Ascending aorta (tissue), 2 donors: ENCODE results near the gene SMTN. TPM values are rescaled to one million over a fixed set of nuclear protein-coding genes. Genes with fewer than 3 reads are reported as not detected.

Experiments
- DNase-seq, 2 donors: peaks; one replicate each; pipeline ENCODE4 v3.0.0-alpha.2; 2019; ENCODE audit warnings: low spot score in 2 of 2
- H3K27ac ChIP-seq, 2 donors: fragments of 200-600 bp; sonication (generic); one replicate each; pipeline ENCODE4 v1.5.1; 2016 to 2017; ENCODE audit warnings: mild to moderate bottlenecking in 1 of 2
- H3K27me3 ChIP-seq: fragments of 200-600 bp; sonication (generic); one replicate; pipeline ENCODE4 v1.5.1; 2017
- H3K36me3 ChIP-seq, 2 donors: fragments of 200-600 bp; sonication (generic); one replicate each; pipeline ENCODE4 v1.5.1; 2016
- H3K4me1 ChIP-seq, 2 donors: fragments of 200-600 bp; sonication (generic); one replicate each; pipeline ENCODE4 v1.5.1; 2016 to 2017; ENCODE audit warnings: mild to moderate bottlenecking in 1 of 2
- H3K4me3 ChIP-seq, 2 donors: fragments of 200-600 bp; sonication (generic); one replicate each; pipeline ENCODE4 v1.5.1; 2016 to 2017; ENCODE audit warnings: mild to moderate bottlenecking in 1 of 2
- H3K9me3 ChIP-seq, 2 donors: fragments of 200-600 bp; sonication (generic); one replicate each; pipeline ENCODE4 v1.5.1; 2016
- intact Hi-C: fragments of 100-400 bp; cut with DNase I; formaldehyde crosslinking; loops from one replicate; pipeline ENCODE4 v1.15.1; 2023
- total RNA-seq: library from RNA; depleted of rRNA; stranded (reverse); fragments of >200 nt; gene quantifications from one replicate; pipeline ENCODE4 v1.1.0, GENCODE V29; 2016
- TF ChIP-seq, protein P1 (sequence below), 3 experiments: fragments of 200-600 bp in 2 of 3; fragments of 450-650 bp in 1 of 3; sonication (generic) in 2 of 3; IDR thresholded peaks; one replicate each; pipeline ENCODE4 v1.5.1; 2016 to 2019; ENCODE audit warnings: antibody characterized with exemption in 3 of 3, mild to moderate bottlenecking in 1 of 3, moderate library complexity in 1 of 3

SMTN gene
- total RNA-seq, 1 donor from 2014 or later = 671 TPM

DNA sequence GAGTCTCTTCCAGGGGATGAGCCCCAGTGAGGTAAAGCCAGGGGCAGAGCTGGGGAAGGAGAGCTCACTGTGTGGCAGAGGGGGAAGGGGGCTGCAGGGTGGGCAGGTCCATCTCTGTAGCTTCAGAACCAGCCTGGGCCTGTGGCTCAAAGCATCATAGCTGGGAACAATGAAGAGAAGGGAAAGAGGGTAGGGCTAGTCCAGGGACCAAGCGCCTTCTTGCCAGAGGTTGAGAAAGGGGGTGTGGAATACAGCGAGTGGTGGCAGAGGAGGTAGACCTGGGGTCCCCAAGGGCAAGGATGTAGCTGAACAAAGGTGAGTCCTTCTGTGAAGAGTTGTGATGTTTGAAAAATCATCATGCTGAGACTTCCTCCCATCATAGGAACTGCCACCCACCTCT lies 60.4 kb downstream of the SMTN start:
- intact Hi-C loops = no loop called here
- Histone ChIP-seq H3K4me3 (no peak overlapping the region), H3K9me3 (no peaks in the 10 kb centered on the region), H3K36me3 (no peaks in the 10 kb centered on the region), H3K27me3 (no peaks in the 10 kb centered on the region), H3K4me1 (peaks cover 0 to 11% of the 10 kb centered on the region in 2 donors), H3K27ac (no peak overlapping the region)
- TF ChIP-seq, protein P1, sequence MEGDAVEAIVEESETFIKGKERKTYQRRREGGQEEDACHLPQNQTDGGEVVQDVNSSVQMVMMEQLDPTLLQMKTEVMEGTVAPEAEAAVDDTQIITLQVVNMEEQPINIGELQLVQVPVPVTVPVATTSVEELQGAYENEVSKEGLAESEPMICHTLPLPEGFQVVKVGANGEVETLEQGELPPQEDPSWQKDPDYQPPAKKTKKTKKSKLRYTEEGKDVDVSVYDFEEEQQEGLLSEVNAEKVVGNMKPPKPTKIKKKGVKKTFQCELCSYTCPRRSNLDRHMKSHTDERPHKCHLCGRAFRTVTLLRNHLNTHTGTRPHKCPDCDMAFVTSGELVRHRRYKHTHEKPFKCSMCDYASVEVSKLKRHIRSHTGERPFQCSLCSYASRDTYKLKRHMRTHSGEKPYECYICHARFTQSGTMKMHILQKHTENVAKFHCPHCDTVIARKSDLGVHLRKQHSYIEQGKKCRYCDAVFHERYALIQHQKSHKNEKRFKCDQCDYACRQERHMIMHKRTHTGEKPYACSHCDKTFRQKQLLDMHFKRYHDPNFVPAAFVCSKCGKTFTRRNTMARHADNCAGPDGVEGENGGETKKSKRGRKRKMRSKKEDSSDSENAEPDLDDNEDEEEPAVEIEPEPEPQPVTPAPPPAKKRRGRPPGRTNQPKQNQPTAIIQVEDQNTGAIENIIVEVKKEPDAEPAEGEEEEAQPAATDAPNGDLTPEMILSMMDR (IDR thresholded peaks at IDR 0.05) = no peak
- no peak for DNase-seq

DNA sequence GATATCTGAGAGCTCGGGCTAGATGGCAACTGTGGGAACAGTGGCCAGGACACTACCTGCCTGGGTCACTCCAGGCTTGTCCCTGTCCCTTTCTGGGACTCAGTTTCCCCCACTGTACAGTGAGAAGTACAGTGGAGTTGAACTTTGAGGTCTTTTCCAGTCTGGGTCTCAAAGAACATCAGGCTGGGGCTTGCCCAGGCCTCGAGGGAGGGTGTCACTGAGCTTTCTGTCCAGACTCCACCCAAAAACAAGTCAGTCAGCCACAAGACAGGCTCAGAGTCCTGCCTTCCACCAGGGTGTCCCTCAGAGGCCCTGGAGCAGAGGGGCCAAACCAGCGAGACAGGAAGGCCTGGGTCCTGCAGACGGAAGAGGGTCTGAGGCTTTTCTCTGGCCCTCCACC lies 61.2 kb downstream of the SMTN start:
- Histone ChIP-seq H3K9me3 (no peaks in the 10 kb centered on the region), H3K36me3 (no peaks in the 10 kb centered on the region), H3K27me3 (no peaks in the 10 kb centered on the region), H3K27ac (peak overlapping the region in 1 of 2 donors; percentile 1), H3K4me3 (no peak overlapping the region), H3K4me1 (peaks cover 0 to 11% of the 10 kb centered on the region in 2 donors)
- DNase-seq = no peak
- intact Hi-C loops = no loop called here
- TF ChIP-seq, protein P1 (IDR thresholded peaks at IDR 0.05) = no peak

DNA sequence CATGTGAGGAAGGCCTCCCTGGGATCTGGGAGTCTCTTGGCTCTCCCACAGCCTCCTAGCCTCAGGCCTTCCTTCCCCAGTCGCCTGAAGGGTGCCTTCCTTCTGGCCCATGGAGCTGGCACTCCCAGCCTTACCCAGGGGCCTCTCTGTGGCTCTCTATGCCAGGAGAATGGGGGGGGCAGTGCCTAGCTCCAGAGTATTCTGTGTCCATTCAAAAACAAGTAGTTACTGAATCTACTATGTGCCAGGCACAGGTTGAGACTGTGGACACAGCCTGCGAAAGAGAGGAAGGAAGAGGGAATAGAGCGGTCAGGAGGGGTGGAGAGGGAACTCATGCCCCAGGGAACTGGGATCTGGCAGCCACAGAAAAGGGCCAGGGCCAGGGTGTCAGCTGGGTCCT lies 61.9 kb downstream of the SMTN start:
- Histone ChIP-seq H3K36me3 (no peaks in the 10 kb centered on the region), H3K9me3 (no peaks in the 10 kb centered on the region), H3K27ac (peak overlapping the region in 1 of 2 donors; percentile 1), H3K4me3 (no peak overlapping the region), H3K4me1 (peaks cover 0 to 11% of the 10 kb centered on the region in 2 donors), H3K27me3 (no peaks in the 10 kb centered on the region)
- intact Hi-C loops = no loop called here
- TF ChIP-seq, protein P1 (IDR thresholded peaks at IDR 0.05) = no peak
- DNase-seq = no peak

DNA sequence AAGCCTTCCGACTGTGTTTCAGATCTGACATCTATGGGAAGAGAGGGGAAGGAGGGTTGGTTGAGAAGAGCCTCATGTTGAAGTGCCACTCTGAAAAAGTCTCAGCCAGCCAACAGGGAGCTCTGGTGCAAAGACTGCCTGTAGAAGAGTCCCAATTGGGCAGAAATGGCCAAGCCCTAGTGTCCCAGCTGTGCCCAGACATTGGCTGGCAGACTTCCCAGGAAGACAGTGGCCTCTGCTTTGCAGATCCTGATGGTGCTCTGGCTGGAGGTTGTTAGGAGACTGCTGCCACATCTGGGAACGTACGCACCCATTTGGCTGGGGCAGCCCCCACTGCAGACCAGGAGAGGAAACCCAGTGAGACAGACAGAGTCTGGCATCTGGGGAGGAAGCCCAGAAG lies 62.4 kb downstream of the SMTN start:
- Histone ChIP-seq H3K36me3 (no peaks in the 10 kb centered on the region), H3K4me3 (no peak overlapping the region), H3K27me3 (no peaks in the 10 kb centered on the region), H3K4me1 (peaks cover under 1 to 16% of the 10 kb centered on the region in 2 donors), H3K27ac (no peak overlapping the region), H3K9me3 (no peaks in the 10 kb centered on the region)
- no peak for DNase-seq
- TF ChIP-seq, protein P1 (IDR thresholded peaks at IDR 0.05) = no peak
- intact Hi-C loops = no loop called here

GRCh38 chr22:31144223-31144622 lies 63.1 kb downstream of the SMTN start:
- no peak overlapping the region for H3K27ac ChIP-seq
- H3K4me3 ChIP-seq = no peak overlapping the region
- intact Hi-C loops = no loop called here
- TF ChIP-seq, protein P1 (IDR thresholded peaks at IDR 0.05) = no peak
- no peaks in the 10 kb centered on the region for H3K27me3 ChIP-seq
- H3K4me1 ChIP-seq = peaks cover 5 to 21% of the 10 kb centered on the region in 2 donors
- no peaks in the 10 kb centered on the region for H3K9me3 ChIP-seq
- DNase-seq = no peak
- H3K36me3 ChIP-seq = no peaks in the 10 kb centered on the region

- no peak overlapping the region for H3K4me3 ChIP-seq
- no peak for DNase-seq
Observed at GRCh38 chr22:31148488-31148887, 67.4 kb downstream of the SMTN start.

More at GRCh38 chr22:31148488-31148887, 67.4 kb downstream of the SMTN start:
- H3K9me3 ChIP-seq = no peaks in the 10 kb centered on the region
- TF ChIP-seq, protein P1 (IDR thresholded peaks at IDR 0.05) = no peak
- intact Hi-C loops = loop anchor here (2.0 to 5.0 kb wide), 4 partner anchors 68 to 514 kb away; partner anchors contain the start of genes SLC35E4 and SMTN
- H3K27ac ChIP-seq = peak overlapping the region; percentile 71 to 81
- H3K4me1 ChIP-seq = peaks cover 5 to 10% of the 10 kb centered on the region in 2 donors
- no peaks in the 10 kb centered on the region for H3K36me3 ChIP-seq
- no peaks in the 10 kb centered on the region for H3K27me3 ChIP-seq
